HG03196 (cell line): ENCODE data around the gene MAP3K21.
A peak's percentile ranks its signal among the peaks of the same experiment; 100 is the strongest.

Experiments used
- ATAC-seq: cut with Tn5 transposase; IDR thresholded peaks from one replicate; pipeline ENCODE4 v1.9.1; 2021; ENCODE audit not compliant: unreplicated experiment

MAP3K21 gene

GRCh38 chr1:233327651-233328141 is at the start of gene MAP3K21:
Gene MAP3K21 (plus strand): TSS chr1:233327724. CDS start chr1:233328029, 305 bp downstream.
- ATAC-seq: peak; percentile 50

- no peak for ATAC-seq
Observed at GRCh38 chr1:233278631-233279030, 48.9 kb upstream of the MAP3K21 start.

GRCh38 chr1:233279971-233280370 is 47.6 kb upstream of the MAP3K21 start:
- no peak for ATAC-seq

GRCh38 chr1:233281711-233282581 is 45.6 kb upstream of the MAP3K21 start:
- peak; percentile 84 for ATAC-seq

GRCh38 chr1:233282582-233282886 is 45.0 kb upstream of the MAP3K21 start:
- ATAC-seq: no peak

- no peak for ATAC-seq
Observed at GRCh38 chr1:233289676-233290075, 37.8 kb upstream of the MAP3K21 start.

GRCh38 chr1:233290396-233291034 is 37.0 kb upstream of the MAP3K21 start:
- ATAC-seq: no peak

GRCh38 chr1:233293556-233294446 is 33.7 kb upstream of the MAP3K21 start:
- ATAC-seq: no peak

- no peak for ATAC-seq
Observed at GRCh38 chr1:233294913-233295236, 32.6 kb upstream of the MAP3K21 start.

GRCh38 chr1:233295237-233295974 is 32.1 kb upstream of the MAP3K21 start, which contains the start of gene PCNX2:
Gene PCNX2 (minus strand): TSS chr1:233295725. CDS start chr1:233295478, 247 bp downstream.
- peak; percentile 94 for ATAC-seq

- ATAC-seq: no peak
Observed at GRCh38 chr1:233295975-233296322, 31.6 kb upstream of the MAP3K21 start.

- no peak for ATAC-seq
Observed at GRCh38 chr1:233299450-233299849, 28.1 kb upstream of the MAP3K21 start.

GRCh38 chr1:233300326-233300725 is 27.2 kb upstream of the MAP3K21 start:
- no peak for ATAC-seq

GRCh38 chr1:233304489-233305102 is 22.9 kb upstream of the MAP3K21 start:
- ATAC-seq: no peak

- ATAC-seq: no peak
Observed at GRCh38 chr1:233313434-233314155, 13.9 kb upstream of the MAP3K21 start.

GRCh38 chr1:233315718-233316301 is 11.7 kb upstream of the MAP3K21 start:
- no peak for ATAC-seq

GRCh38 chr1:233316473-233316872 is 11.1 kb upstream of the MAP3K21 start:
- no peak for ATAC-seq

- ATAC-seq: no peak
Observed at GRCh38 chr1:233319272-233319671, 8.3 kb upstream of the MAP3K21 start.

- ATAC-seq: no peak
Observed at GRCh38 chr1:233320023-233320422, 7.5 kb upstream of the MAP3K21 start.
